ENCODE measurements around the gene NCBP3.
"Not testable (repeated sequence)": the region's sequence is repeated elsewhere in the genome, so short reads cannot be mapped to it uniquely, and the experiment has no call there.

The NCBP3 gene

DNA sequence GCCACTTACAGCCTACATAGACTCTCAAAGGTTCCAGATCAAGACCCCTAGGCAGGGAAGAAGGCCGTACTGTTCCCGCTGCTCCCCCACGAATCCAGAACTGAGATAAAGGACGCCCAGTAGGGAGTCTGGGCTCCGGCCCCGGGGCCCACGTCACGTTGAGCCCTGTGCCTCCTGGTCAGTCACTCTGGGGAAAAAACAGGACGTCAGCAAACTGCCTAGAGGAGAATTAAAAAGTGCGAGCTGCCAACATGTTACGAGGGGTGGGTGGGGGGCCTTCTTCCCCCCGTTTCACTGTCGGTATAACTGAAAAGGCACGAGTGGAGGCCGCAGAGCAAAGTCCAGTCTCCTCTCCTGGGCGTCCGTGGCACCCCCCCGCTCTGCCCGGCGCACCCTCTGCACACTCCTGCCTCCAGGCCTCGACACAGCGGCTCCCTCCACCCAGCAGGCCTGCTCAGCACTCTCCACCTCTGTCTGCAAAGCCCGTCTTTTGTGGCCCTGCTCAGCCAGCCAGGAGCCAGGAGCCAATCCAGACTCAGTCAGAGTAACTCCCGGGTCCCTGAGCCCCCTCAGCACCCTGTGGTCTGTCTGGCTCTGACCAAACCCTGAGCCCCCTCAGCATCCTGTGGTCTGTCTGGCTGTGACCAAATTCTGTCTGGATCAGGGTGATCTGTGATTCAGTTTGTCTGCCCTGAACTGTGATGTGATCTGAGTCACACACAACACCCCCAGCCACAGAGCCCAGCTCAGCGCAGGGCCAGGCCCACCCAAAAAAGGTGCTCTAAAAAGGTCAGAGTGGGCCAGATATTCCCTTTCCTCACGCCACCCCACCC, 51.3 kb downstream of the NCBP3 start:
- H3K79me2 ChIP-seq (ENCODE audit: low read length): no peaks in the 10 kb centered on the region
- H3K4me3 ChIP-seq (ENCODE audit: low read length): no peak overlapping the region
- H3K27ac ChIP-seq (ENCODE audit: low read length): no peak overlapping the region
- no peak for DNase-seq
- H3K9me3 ChIP-seq (replicated peaks; ENCODE audit: insufficient read depth, low read length): no peaks in the 10 kb centered on the region
- H4K20me1 ChIP-seq (ENCODE audit: insufficient read depth, low read length): no peaks in the 10 kb centered on the region
- H3K27me3 ChIP-seq (replicated peaks; ENCODE audit: insufficient read depth, low read length): no peaks in the 10 kb centered on the region
- TF ChIP-seq, protein P1, sequence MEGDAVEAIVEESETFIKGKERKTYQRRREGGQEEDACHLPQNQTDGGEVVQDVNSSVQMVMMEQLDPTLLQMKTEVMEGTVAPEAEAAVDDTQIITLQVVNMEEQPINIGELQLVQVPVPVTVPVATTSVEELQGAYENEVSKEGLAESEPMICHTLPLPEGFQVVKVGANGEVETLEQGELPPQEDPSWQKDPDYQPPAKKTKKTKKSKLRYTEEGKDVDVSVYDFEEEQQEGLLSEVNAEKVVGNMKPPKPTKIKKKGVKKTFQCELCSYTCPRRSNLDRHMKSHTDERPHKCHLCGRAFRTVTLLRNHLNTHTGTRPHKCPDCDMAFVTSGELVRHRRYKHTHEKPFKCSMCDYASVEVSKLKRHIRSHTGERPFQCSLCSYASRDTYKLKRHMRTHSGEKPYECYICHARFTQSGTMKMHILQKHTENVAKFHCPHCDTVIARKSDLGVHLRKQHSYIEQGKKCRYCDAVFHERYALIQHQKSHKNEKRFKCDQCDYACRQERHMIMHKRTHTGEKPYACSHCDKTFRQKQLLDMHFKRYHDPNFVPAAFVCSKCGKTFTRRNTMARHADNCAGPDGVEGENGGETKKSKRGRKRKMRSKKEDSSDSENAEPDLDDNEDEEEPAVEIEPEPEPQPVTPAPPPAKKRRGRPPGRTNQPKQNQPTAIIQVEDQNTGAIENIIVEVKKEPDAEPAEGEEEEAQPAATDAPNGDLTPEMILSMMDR (IDR thresholded peaks at IDR 0.05; ENCODE audit: low read length): no peak
- TF ChIP-seq EZH2 (optimal IDR thresholded peaks at IDR 0.05; ENCODE audit: low read depth, low read length): no peak
- TF ChIP-seq EZH2phosphoT487 (IDR thresholded peaks at IDR 0.05; ENCODE audit: low read length): no peak
- no peak overlapping the region for H3K9ac ChIP-seq (ENCODE audit: low read length)
- no peaks in the 10 kb centered on the region for H3K36me3 ChIP-seq (replicated peaks; ENCODE audit: insufficient read depth, low read length)
- H2AFZ ChIP-seq (ENCODE audit: low read length): no peak overlapping the region
- H3F3A ChIP-seq (ENCODE audit: insufficient read depth, low read length): no peaks in the 10 kb centered on the region
- H3K4me2 ChIP-seq (ENCODE audit: low read depth, low read length): no peak overlapping the region
- no peaks in the 10 kb centered on the region for H3K4me1 ChIP-seq (ENCODE audit: low read length)
- H3K9me2 ChIP-seq (replicated peaks; ENCODE audit: insufficient read depth, low read length): no peaks in the 10 kb centered on the region

DNA sequence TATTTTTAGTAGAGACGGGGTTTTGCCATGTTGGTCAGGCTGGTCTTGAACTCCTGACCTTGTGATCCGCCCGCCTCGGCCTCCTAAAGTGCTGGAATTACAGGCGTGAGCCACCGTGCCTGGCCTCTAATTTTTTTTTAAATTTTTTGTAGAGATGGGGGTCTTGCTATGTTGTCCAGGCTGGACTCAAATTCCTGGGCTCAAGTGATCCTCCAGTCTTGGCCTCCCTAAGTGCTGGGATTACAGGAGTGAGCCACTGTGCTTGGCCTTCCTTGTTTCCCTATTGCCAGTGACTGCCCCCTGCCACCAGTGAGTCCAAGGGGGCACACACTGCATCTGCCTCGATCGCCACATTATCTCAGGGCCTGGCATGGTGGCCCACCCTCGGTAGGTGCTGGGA, 51.9 kb downstream of the NCBP3 start:
- H3K79me2 ChIP-seq (ENCODE audit: low read length); H3K9me2 ChIP-seq (replicated peaks; ENCODE audit: insufficient read depth, low read length); DNase-seq; H4K20me1 ChIP-seq (ENCODE audit: insufficient read depth, low read length); H3K4me3 ChIP-seq (ENCODE audit: low read length); H3K9me3 ChIP-seq (replicated peaks; ENCODE audit: insufficient read depth, low read length); H3K9ac ChIP-seq (ENCODE audit: low read length); H3K4me1 ChIP-seq (ENCODE audit: low read length); H2AFZ ChIP-seq (ENCODE audit: low read length); H3K27ac ChIP-seq (ENCODE audit: low read length); H3F3A ChIP-seq (ENCODE audit: insufficient read depth, low read length); H3K4me2 ChIP-seq (ENCODE audit: low read depth, low read length); H3K36me3 ChIP-seq (replicated peaks; ENCODE audit: insufficient read depth, low read length); H3K27me3 ChIP-seq (replicated peaks; ENCODE audit: insufficient read depth, low read length): not testable (repeated sequence)

DNA sequence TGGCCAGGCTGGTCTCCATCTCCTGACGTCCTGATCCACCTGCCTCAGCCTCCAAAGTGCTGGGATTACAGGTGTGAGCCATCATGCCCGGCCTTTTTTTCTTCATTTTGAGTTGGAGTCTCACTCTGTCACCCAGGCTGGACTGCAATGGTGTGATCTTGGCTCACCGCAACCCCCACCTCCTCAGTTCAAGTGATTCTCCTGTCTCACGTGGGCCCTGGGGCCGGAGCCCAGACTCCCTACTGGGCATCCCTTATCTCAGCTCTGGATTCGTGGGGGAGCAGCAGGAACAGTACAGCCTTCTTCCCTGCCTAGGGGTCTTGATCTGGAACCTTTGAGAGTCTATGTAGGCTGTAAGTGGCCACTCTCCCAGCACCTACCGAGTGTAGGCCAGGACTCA, 52.8 kb downstream of the NCBP3 start:
- H4K20me1 ChIP-seq (ENCODE audit: insufficient read depth, low read length); H3K4me1 ChIP-seq (ENCODE audit: low read length); H3K4me3 ChIP-seq (ENCODE audit: low read length); H3K9me2 ChIP-seq (replicated peaks; ENCODE audit: insufficient read depth, low read length); H3K27ac ChIP-seq (ENCODE audit: low read length); H3K79me2 ChIP-seq (ENCODE audit: low read length); H3K4me2 ChIP-seq (ENCODE audit: low read depth, low read length); H2AFZ ChIP-seq (ENCODE audit: low read length); DNase-seq; H3K9ac ChIP-seq (ENCODE audit: low read length); H3F3A ChIP-seq (ENCODE audit: insufficient read depth, low read length); H3K27me3 ChIP-seq (replicated peaks; ENCODE audit: insufficient read depth, low read length); H3K36me3 ChIP-seq (replicated peaks; ENCODE audit: insufficient read depth, low read length); H3K9me3 ChIP-seq (replicated peaks; ENCODE audit: insufficient read depth, low read length): not testable (repeated sequence)

DNA sequence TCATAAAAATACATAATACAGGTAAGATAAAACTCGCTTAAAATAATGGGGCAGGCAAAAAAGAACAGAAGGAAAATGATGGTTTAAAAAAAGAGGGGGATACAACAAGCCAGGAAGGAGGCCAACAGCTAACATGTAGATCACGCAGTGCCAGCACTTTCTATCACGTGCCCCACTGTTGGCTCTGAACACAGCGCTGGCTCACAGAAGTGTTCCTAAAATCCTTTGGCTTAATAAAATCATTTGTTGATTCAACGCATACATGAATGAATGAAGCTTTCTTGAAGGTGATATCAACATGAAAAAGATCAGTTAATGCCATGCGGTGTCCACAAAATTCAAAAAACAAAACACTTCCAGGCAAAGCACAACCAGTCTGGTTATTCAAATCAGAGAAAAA, 53.6 kb downstream of the NCBP3 start:
- no peak overlapping the region for H3K9ac ChIP-seq (ENCODE audit: low read length)
- no peaks in the 10 kb centered on the region for H3K4me1 ChIP-seq (ENCODE audit: low read length)
- no peaks in the 10 kb centered on the region for H3K27me3 ChIP-seq (replicated peaks; ENCODE audit: insufficient read depth, low read length)
- H3K9me2 ChIP-seq (replicated peaks; ENCODE audit: insufficient read depth, low read length): no peaks in the 10 kb centered on the region
- H2AFZ ChIP-seq (ENCODE audit: low read length): no peak overlapping the region
- no peaks in the 10 kb centered on the region for H3K36me3 ChIP-seq (replicated peaks; ENCODE audit: insufficient read depth, low read length)
- no peak overlapping the region for H3K27ac ChIP-seq (ENCODE audit: low read length)
- H4K20me1 ChIP-seq (ENCODE audit: insufficient read depth, low read length): no peaks in the 10 kb centered on the region
- TF ChIP-seq EZH2 (optimal IDR thresholded peaks at IDR 0.05; ENCODE audit: low read depth, low read length) (no peak), EZH2phosphoT487 (IDR thresholded peaks at IDR 0.05; ENCODE audit: low read length) (no peak)
- TF ChIP-seq, protein P1 (IDR thresholded peaks at IDR 0.05; ENCODE audit: low read length): no peak
- no peak overlapping the region for H3K4me3 ChIP-seq (ENCODE audit: low read length)
- no peak overlapping the region for H3K4me2 ChIP-seq (ENCODE audit: low read depth, low read length)
- no peaks in the 10 kb centered on the region; the same call in 1 of the 2 replicates for H3F3A ChIP-seq (ENCODE audit: insufficient read depth, low read length)
- no peaks in the 10 kb centered on the region for H3K9me3 ChIP-seq (replicated peaks; ENCODE audit: insufficient read depth, low read length)
- DNase-seq: no peak
- no peaks in the 10 kb centered on the region for H3K79me2 ChIP-seq (ENCODE audit: low read length)

Measured in MM.1S (cell line).